ENCODE data around the gene AADACL3. TPM values are rescaled to one million over a fixed set of nuclear protein-coding genes. Genes with fewer than 3 reads are reported as not detected.
A peak's percentile ranks its signal among the peaks of the same experiment; 100 is the strongest.
"Not testable (repeated sequence)": the region's sequence is repeated elsewhere in the genome, so short reads cannot be mapped to it uniquely, and the experiment has no call there.

Gene AADACL3
- total RNA-seq, 1 donor from 2014 or later, result not detected

- TF ChIP-seq CTCF (IDR thresholded peaks at IDR 0.05; ENCODE audit: insufficient read depth, low read length, severe bottlenecking), result no peak
- Histone ChIP-seq H3K27me3 (ENCODE audit: control insufficient read depth, insufficient read depth, low read length) (no peaks in the 10 kb centered on the region), H3K4me3 (ENCODE audit: low read depth, low read length) (no peak overlapping the region), H3K36me3 (ENCODE audit: control insufficient read depth, insufficient read depth, low read length) (no peaks in the 10 kb centered on the region)
- FAIRE-seq (no peak), DNase-seq (ENCODE audit: low read depth) (peak; percentile 19)
These were observed 6.2 kb upstream of the AADACL3 start for GRCh38 chr1:12709696-12710095.

GRCh38 chr1:12711536-12711935, 4.4 kb upstream of the AADACL3 start:
- no peaks in the 10 kb centered on the region for H3K27me3 ChIP-seq (ENCODE audit: control insufficient read depth, insufficient read depth, low read length)
- no peak overlapping the region for H3K4me3 ChIP-seq (ENCODE audit: low read depth, low read length)
- DNase-seq (ENCODE audit: low read depth) (no peak), FAIRE-seq (no peak)
- no peaks in the 10 kb centered on the region for H3K36me3 ChIP-seq (ENCODE audit: control insufficient read depth, insufficient read depth, low read length)
- TF ChIP-seq CTCF (IDR thresholded peaks at IDR 0.05; ENCODE audit: insufficient read depth, low read length, severe bottlenecking), result no peak

- Histone ChIP-seq H3K27me3 (ENCODE audit: control insufficient read depth, insufficient read depth, low read length) (no peaks in the 10 kb centered on the region), H3K36me3 (ENCODE audit: control insufficient read depth, insufficient read depth, low read length) (no peaks in the 10 kb centered on the region), H3K4me3 (ENCODE audit: low read depth, low read length) (no peak overlapping the region)
- TF ChIP-seq CTCF (IDR thresholded peaks at IDR 0.05; ENCODE audit: insufficient read depth, low read length, severe bottlenecking), result no peak
- FAIRE-seq (no peak), DNase-seq (ENCODE audit: low read depth) (no peak)
These were observed 3.8 kb upstream of the AADACL3 start for GRCh38 chr1:12712076-12712475.

- Histone ChIP-seq H3K4me3 (ENCODE audit: low read depth, low read length) (no peak overlapping the region), H3K27me3 (ENCODE audit: control insufficient read depth, insufficient read depth, low read length) (no peaks in the 10 kb centered on the region), H3K36me3 (ENCODE audit: control insufficient read depth, insufficient read depth, low read length) (no peaks in the 10 kb centered on the region)
- FAIRE-seq, result no peak
- DNase-seq (ENCODE audit: low read depth), result no peak
- no peak for TF ChIP-seq CTCF (IDR thresholded peaks at IDR 0.05; ENCODE audit: insufficient read depth, low read length, severe bottlenecking)
These were observed 3.0 kb upstream of the AADACL3 start for GRCh38 chr1:12712929-12713328.

- not testable (repeated sequence) for FAIRE-seq; H3K36me3 ChIP-seq (ENCODE audit: control insufficient read depth, insufficient read depth, low read length); H3K4me3 ChIP-seq (ENCODE audit: low read depth, low read length); H3K27me3 ChIP-seq (ENCODE audit: control insufficient read depth, insufficient read depth, low read length); DNase-seq (ENCODE audit: low read depth)
These were observed 2.3 kb upstream of the AADACL3 start for GRCh38 chr1:12713651-12714050.

GRCh38 chr1:12714710-12715475, 1.0 kb upstream of the AADACL3 start:
- FAIRE-seq (no peak), DNase-seq (ENCODE audit: low read depth) (no peak)
- H3K36me3 ChIP-seq (ENCODE audit: control insufficient read depth, insufficient read depth, low read length), result no peaks in the 10 kb centered on the region
- TF ChIP-seq CTCF (IDR thresholded peaks at IDR 0.05; ENCODE audit: insufficient read depth, low read length, severe bottlenecking), result no peak
- H3K27me3 ChIP-seq (ENCODE audit: control insufficient read depth, insufficient read depth, low read length), result no peaks in the 10 kb centered on the region
- no peak overlapping the region for H3K4me3 ChIP-seq (ENCODE audit: low read depth, low read length)

Measured in bronchial epithelial cell (primary cell).